HG02970 (cell line): ENCODE data around the gene FBXO36.
"Not testable (repeated sequence)": the region's sequence is repeated elsewhere in the genome, so short reads cannot be mapped to it uniquely, and the experiment has no call there.

ENCODE experiments used
- ATAC-seq: cut with Tn5 transposase; IDR thresholded peaks from one replicate; pipeline ENCODE4 v1.9.1; 2021; ENCODE audit warnings: mild to moderate bottlenecking, moderate library complexity, moderate number of reproducible peaks; ENCODE audit not compliant: unreplicated experiment, low FRiP score

FBXO36 gene

GRCh38 chr2:229910147-229910831, 12.0 kb upstream of the FBXO36 start:
- ATAC-seq: no peak

- ATAC-seq: no peak
These were observed 11.4 kb upstream of the FBXO36 start for GRCh38 chr2:229910832-229911412.

GRCh38 chr2:229914171-229914570, 8.1 kb upstream of the FBXO36 start:
- ATAC-seq: no peak

- ATAC-seq: no peak
These were observed 4.5 kb upstream of the FBXO36 start for GRCh38 chr2:229917793-229918192.

- ATAC-seq: no peak
These were observed 2.2 kb upstream of the FBXO36 start for GRCh38 chr2:229920011-229920641.

- peak; percentile 19 for ATAC-seq
These were observed 1.0 kb upstream of the FBXO36 start for GRCh38 chr2:229921101-229921891.

GRCh38 chr2:229921892-229922448, 333 bp upstream of the FBXO36 start, which contains the start of gene TRIP12:
TRIP12 (minus strand) TSS chr2:229922009; CDS start chr2:229880079, 41,930 bp downstream.
- ATAC-seq: peak; percentile 74

GRCh38 chr2:229924541-229924940, 2.2 kb downstream of the FBXO36 start:
- not testable (repeated sequence) for ATAC-seq

GRCh38 chr2:229925201-229925600, 2.9 kb downstream of the FBXO36 start:
- ATAC-seq: no peak

GRCh38 chr2:229927817-229928321, 5.6 kb downstream of the FBXO36 start:
- no peak for ATAC-seq

GRCh38 chr2:229930656-229931055, 8.4 kb downstream of the FBXO36 start:
- ATAC-seq: no peak

GRCh38 chr2:229931241-229931640, 8.9 kb downstream of the FBXO36 start:
- ATAC-seq: no peak

- ATAC-seq: no peak
These were observed 15.2 kb downstream of the FBXO36 start for GRCh38 chr2:229937537-229937936.

- no peak for ATAC-seq
These were observed 20.4 kb downstream of the FBXO36 start for GRCh38 chr2:229942671-229943070.

- ATAC-seq: no peak
These were observed 20.9 kb downstream of the FBXO36 start for GRCh38 chr2:229943171-229943570.

- ATAC-seq: no peak
These were observed 21.6 kb downstream of the FBXO36 start for GRCh38 chr2:229943770-229944449.

- ATAC-seq: no peak
These were observed 23.7 kb downstream of the FBXO36 start for GRCh38 chr2:229945975-229946374.

- ATAC-seq: no peak
These were observed 25.2 kb downstream of the FBXO36 start for GRCh38 chr2:229947544-229947943.

- no peak for ATAC-seq
These were observed 30.0 kb downstream of the FBXO36 start for GRCh38 chr2:229952256-229952835.
